ENCODE measurements around the gene SV2C.
"Not testable (repeated sequence)": the region's sequence is repeated elsewhere in the genome, so short reads cannot be mapped to it uniquely, and the experiment has no call there.

DNA sequence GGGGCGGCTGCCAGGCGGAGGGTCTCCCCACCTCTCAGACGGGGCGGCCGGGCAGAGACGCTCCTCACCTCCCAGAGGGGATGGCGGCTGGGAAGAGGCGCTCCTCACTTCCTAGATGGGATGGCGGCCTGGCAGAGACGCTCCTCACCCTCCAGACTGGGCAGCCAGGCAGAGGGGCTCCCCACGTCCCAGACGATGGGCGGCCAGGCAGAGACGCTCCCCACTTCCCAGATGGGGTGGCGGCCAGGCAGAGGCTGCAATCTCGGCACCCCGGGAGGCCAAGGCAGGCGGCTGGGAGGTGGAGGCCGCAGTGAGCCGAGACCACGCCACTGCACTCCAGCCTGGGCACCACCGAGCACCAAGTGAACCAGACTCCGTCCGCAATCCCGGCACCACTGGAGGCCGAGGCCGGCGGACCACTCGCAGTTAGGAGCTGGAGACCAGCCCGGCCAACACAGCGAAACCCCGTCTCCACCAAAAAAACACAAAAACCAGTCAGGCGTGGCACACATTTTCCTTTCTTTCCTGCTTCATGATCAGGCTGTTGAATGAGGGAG lies 253.1 kb downstream of the SV2C start:
- TF ChIP-seq, protein P1, sequence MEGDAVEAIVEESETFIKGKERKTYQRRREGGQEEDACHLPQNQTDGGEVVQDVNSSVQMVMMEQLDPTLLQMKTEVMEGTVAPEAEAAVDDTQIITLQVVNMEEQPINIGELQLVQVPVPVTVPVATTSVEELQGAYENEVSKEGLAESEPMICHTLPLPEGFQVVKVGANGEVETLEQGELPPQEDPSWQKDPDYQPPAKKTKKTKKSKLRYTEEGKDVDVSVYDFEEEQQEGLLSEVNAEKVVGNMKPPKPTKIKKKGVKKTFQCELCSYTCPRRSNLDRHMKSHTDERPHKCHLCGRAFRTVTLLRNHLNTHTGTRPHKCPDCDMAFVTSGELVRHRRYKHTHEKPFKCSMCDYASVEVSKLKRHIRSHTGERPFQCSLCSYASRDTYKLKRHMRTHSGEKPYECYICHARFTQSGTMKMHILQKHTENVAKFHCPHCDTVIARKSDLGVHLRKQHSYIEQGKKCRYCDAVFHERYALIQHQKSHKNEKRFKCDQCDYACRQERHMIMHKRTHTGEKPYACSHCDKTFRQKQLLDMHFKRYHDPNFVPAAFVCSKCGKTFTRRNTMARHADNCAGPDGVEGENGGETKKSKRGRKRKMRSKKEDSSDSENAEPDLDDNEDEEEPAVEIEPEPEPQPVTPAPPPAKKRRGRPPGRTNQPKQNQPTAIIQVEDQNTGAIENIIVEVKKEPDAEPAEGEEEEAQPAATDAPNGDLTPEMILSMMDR (optimal IDR thresholded peaks at IDR 0.05 in 1 of 3, IDR thresholded peaks at IDR 0.05 in 1 of 3, conservative IDR thresholded peaks at IDR 0.05 in 1 of 3; ENCODE audit: extremely low read depth in 1 of 3, insufficient read depth in 2 of 3, low read length in 3 of 3): not testable (repeated sequence)
- not testable (repeated sequence) for TF ChIP-seq EZH2 (IDR thresholded peaks at IDR 0.05; ENCODE audit: low read length)

Measured in keratinocyte (primary cell).